Heart right ventricle (tissue), 16 donors: Measurements from ENCODE around the gene CDCA8. TPM values are rescaled to one million over a fixed set of nuclear protein-coding genes. Genes with fewer than 3 reads are reported as not detected.
A peak's percentile ranks its signal among the peaks of the same experiment; 100 is the strongest.
"Not testable (repeated sequence)": the region's sequence is repeated elsewhere in the genome, so short reads cannot be mapped to it uniquely, and the experiment has no call there.

ENCODE experiments used
- ATAC-seq, 8 donors: fragments of 200-7000 bp; cut with Tn5 transposase; one replicate each; pipeline ENCODE4 v1.9.1; 2020; ENCODE audit warnings: mild to moderate bottlenecking in 8 of 8, moderate library complexity in 8 of 8, moderate number of reproducible peaks in 1 of 8
- DNase-seq, 2 donors: peaks; one replicate each; pipeline ENCODE4 v3.0.0-alpha.2; 2020
- H3K27ac ChIP-seq, 10 donors: fragments of 200-600 bp; sonication (generic) in 2 of 10; one replicate each; pipeline versions ENCODE4 v1.5.0 to v1.8.0; 2020 to 2022; ENCODE audit warnings: mild to moderate bottlenecking in 3 of 10
- H3K27me3 ChIP-seq, 7 donors: fragments of 200-600 bp; one replicate each; pipeline ENCODE4 v1.8.0; 2021 to 2022; ENCODE audit warnings: mild to moderate bottlenecking in 2 of 7
- H3K36me3 ChIP-seq, 9 donors: fragments of 200-600 bp; sonication (generic) in 1 of 9; one replicate each; pipeline versions ENCODE4 v1.5.0 to v1.8.0; 2020 to 2022; ENCODE audit warnings: mild to moderate bottlenecking in 2 of 9
- H3K4me1 ChIP-seq, 9 donors: fragments of 200-600 bp; sonication (generic) in 1 of 9; one replicate each; pipeline versions ENCODE4 v1.5.0 to v1.8.0; 2020 to 2022; ENCODE audit warnings: mild to moderate bottlenecking in 4 of 9
- H3K4me3 ChIP-seq, 10 donors: fragments of 200-600 bp; sonication (generic) in 2 of 10; one replicate each; pipeline versions ENCODE4 v1.5.0 to v1.8.0; 2020 to 2022; ENCODE audit warnings: mild to moderate bottlenecking in 7 of 10, moderate library complexity in 2 of 10
- H3K9me3 ChIP-seq, 11 donors: fragments of 200-600 bp in 10 of 11; sonication (generic) in 2 of 11; one replicate each; pipeline versions ENCODE4 v1.5.0 to v1.8.0; 2013 to 2022; ENCODE audit warnings: mild to moderate bottlenecking in 2 of 11, control low read depth in 1 of 11, moderate library complexity in 1 of 11
- WGBS, 2 donors: extraction: QIAGEN DNeasy Blood & Tissue Kit; methylation state at CpG; one replicate each; pipeline ENCODE4 v1.1.7; 2013; ENCODE audit warnings: inconsistent platforms in 1 of 2; 5-methylcytosine and 5-hydroxymethylcytosine counted together
- intact Hi-C, 10 donors: fragments of 100-400 bp; cut with DNase I; formaldehyde crosslinking; loops; one replicate each; pipeline versions ENCODE4 v1.11.1 to v1.14.2; 2022
- polyA plus RNA-seq, 2 donors: library from polyadenylated mRNA; stranded (reverse); fragments of 200-250 nt; gene quantifications; one replicate each; pipeline ENCODE4 v1.2.3, GENCODE V29; 2013
- total RNA-seq, 10 donors: library from RNA; stranded (reverse); fragmentation: NEBNext Ultra II Directional in 3 of 10; extraction: Animal tissue kit (Norgen Biotek cat#: 25700) in 3 of 10; gene quantifications; one replicate each; pipeline versions ENCODE4 v1.2.1 to v1.2.4, GENCODE V29; 2021 to 2023
- TF ChIP-seq, protein P1 (sequence below), 9 donors: fragments of 200-600 bp; sonication (generic) in 2 of 9; IDR thresholded peaks; one replicate each; pipeline versions ENCODE4 v1.5.0 to v1.8.0; 2021 to 2022; ENCODE audit warnings: antibody characterized with exemption in 9 of 9, mild to moderate bottlenecking in 5 of 9, moderate library complexity in 1 of 9
- donor health status: Arrhythmogenic right ventricular cardiomyopathy.
- donor health status: ischemic (EF 13 %, LVEDD 7.1; RV severe dilation, severe dysfunction).
- donor health status: healthy with polysubstance abuse.
- donor health status: DM: no; HTN: yes; CAD: no.
- donor health status: DM: no; HTN: no; CAD: no.
- donor health status: ischemic (EF 25% LVEDD 6.9; RV normal size, moderate dysfunction).
- donor health status: ischemic (EF 25% LVEDD 5.7; RV mildly dilated, moderate dysfunction).
- donor health status: healthy.
- donor health status: DM: yes; HTN: yes; CAD: no.
- donor health status: Ischemic cardiomyopathy.
- donor health status: ischemic (EF 35%, LVEDD 5.7; RV mildly dilated, moderate dysfunction).
- donor health status: nonischemic (EF 11% LVEDD 7.7; RV severe dilation, severe dysfunction).
- donor health status: DM: yes; HTN: yes; CAD: no.
- donor health status: PGD.
- donor health status: ischemic (EF 29% LVEDD 5.4; RV normal size, mild dysfunction).
- donor health status: nonischemic (EF 23%, LVEDD 6.1; RV moderate dilation, normal function).

The CDCA8 gene
- total and polyA plus RNA-seq, 12 donors: 0.09 to 2.9 (median 0.41) TPM; not detected in 1

DNA sequence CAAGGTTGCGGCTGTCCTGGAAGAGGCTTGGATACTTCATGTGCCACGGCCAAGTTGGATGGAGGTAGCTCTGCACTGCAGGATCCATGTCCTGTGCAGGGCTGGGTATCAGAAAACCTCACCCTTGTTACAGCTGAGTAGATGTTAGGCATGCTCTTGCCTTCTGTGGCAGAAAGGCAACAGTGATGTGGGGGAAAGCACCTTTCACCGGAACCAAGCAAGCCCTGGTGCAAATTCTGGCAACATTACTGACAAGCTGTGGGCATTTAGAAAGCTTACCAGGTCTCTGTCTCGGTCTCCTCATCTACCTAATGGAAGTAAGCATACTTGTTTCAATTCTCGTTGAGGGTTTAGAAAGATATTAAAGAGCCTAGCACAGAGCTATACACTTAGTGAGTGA is 14.5 kb upstream of the CDCA8 start:
- no peak overlapping the region for H3K27ac ChIP-seq
- H3K4me3 ChIP-seq: no peak overlapping the region
- H3K4me1 ChIP-seq: peaks cover 0 to 3% (median 0%) of the 10 kb centered on the region in 9 donors
- ATAC-seq (no peak), DNase-seq (no peak)
- H3K36me3 ChIP-seq: peaks cover 0 to 25% (median 3%) of the 10 kb centered on the region in 9 donors
- H3K9me3 ChIP-seq: no peaks in the 10 kb centered on the region
- 80 to 87% methylated on average over 5 of the region's 5 CpGs for WGBS, 2 donors
- peaks cover 0 to 14% (median 10%) of the 10 kb centered on the region in 7 donors for H3K27me3 ChIP-seq
- intact Hi-C loops: no loop called here
- TF ChIP-seq, protein P1, sequence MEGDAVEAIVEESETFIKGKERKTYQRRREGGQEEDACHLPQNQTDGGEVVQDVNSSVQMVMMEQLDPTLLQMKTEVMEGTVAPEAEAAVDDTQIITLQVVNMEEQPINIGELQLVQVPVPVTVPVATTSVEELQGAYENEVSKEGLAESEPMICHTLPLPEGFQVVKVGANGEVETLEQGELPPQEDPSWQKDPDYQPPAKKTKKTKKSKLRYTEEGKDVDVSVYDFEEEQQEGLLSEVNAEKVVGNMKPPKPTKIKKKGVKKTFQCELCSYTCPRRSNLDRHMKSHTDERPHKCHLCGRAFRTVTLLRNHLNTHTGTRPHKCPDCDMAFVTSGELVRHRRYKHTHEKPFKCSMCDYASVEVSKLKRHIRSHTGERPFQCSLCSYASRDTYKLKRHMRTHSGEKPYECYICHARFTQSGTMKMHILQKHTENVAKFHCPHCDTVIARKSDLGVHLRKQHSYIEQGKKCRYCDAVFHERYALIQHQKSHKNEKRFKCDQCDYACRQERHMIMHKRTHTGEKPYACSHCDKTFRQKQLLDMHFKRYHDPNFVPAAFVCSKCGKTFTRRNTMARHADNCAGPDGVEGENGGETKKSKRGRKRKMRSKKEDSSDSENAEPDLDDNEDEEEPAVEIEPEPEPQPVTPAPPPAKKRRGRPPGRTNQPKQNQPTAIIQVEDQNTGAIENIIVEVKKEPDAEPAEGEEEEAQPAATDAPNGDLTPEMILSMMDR (IDR thresholded peaks at IDR 0.05): no peak

DNA sequence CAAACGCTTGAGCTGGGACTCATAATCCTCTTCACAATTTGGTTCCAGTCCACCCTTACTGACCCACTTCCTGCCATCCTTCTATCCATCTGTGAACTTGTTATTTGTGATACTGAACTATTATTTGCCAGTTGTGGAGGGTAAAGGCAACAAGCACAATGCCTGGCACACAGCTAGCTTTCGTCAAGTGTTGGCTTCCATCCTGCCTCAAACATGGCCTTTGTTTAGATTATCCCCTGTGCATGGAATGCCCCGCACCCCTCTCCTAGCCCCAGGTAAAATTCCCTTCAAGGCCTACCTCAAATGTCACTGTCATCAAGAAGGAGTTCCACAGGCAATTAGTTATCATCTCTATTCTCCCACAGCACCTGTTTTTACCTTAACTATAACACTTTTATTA is 11.4 kb upstream of the CDCA8 start:
- intact Hi-C loops: loop anchor here in 9 of 10 donors (2.0 to 10.0 kb wide), 8 partner anchors 74 to 229 kb away; partner anchors contain the start of gene GNL2 (in 1 of the 9)
- peaks cover 0 to 3% (median 0%) of the 10 kb centered on the region in 9 donors for H3K4me1 ChIP-seq
- no peaks in the 10 kb centered on the region for H3K27me3 ChIP-seq
- H3K4me3 ChIP-seq: no peak overlapping the region
- peaks cover 0 to 56% (median 23%) of the 10 kb centered on the region in 9 donors for H3K36me3 ChIP-seq
- ATAC-seq (no peak), DNase-seq (no peak)
- WGBS, 2 donors: 89% methylated on average over 3 of the region's 3 CpGs
- TF ChIP-seq, protein P1 (IDR thresholded peaks at IDR 0.05): no peak
- H3K27ac ChIP-seq: no peak overlapping the region
- H3K9me3 ChIP-seq: no peaks in the 10 kb centered on the region

DNA sequence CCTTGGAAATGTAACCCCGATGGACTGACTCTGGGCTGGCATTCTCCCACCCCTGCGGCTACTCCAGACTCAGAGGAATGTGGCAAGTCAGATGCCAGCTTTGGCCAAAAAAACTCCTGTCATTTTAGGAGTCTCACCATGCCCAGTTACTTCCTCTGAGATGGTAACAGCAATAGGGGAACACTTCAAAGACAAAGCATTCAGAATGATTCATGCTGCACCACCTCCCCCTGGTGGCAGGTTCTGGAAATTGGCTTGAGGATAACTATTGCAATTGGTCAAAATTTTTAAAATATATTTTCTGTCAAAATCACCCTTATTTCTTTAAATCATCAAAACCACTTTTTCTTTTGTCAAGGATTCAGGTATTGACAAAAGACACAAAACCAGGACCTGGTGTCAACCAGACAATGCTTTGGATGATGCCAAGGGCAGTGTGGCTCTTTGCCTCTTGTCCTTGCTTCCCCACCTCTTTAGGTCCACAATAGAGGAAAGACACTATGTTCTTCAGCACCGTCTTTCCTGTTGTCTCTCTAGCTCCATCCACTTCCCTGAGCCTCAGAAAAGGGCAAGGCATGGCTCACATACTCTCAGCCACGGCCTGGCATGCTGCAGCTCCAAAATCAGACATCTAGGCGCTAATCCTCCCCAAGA is 9.9 kb upstream of the CDCA8 start:
- 72 to 76% methylated on average over 5 of the region's 5 CpGs for WGBS, 2 donors
- Histone ChIP-seq H3K4me3 (no peak overlapping the region), H3K27ac (no peak overlapping the region), H3K9me3 (no peaks in the 10 kb centered on the region), H3K36me3 (peaks cover 0 to 70% (median 30%) of the 10 kb centered on the region in 9 donors), H3K4me1 (peaks cover 0 to 3% (median 0%) of the 10 kb centered on the region in 9 donors), H3K27me3 (no peaks in the 10 kb centered on the region)
- TF ChIP-seq, protein P1 (IDR thresholded peaks at IDR 0.05): peak; percentile 74 to 90 (median 87)
- peak; percentile 46 to 71 for DNase-seq
- peak in 5 of 8 donors; percentile 56 to 78 (median 64) for ATAC-seq
- intact Hi-C loops: loop anchor here (2.0 to 10.0 kb wide), 8 partner anchors 75 to 230 kb away; partner anchors contain the start of gene GNL2 (in 1 of the 10)

DNA sequence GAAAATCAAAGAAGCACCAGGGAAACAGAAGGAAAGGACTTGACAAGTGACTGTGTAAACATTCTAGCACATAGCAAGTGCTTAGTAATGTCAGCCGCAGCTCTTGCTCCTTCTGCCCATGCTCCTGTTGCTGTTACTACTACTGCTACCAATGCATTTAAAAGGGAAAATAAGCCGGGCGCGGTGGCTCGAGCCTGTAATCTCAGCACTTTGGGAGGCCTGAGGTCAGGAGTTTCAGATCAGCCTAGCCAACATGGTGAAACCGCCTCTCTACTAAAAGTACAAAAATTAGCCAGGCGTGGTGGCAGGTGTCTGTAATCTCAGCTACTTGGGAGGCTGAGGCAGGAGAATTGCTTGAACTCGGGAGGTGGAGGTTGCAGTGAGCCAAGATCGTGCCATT is 8.1 kb upstream of the CDCA8 start:
- ATAC-seq, H3K4me3 ChIP-seq, H3K27me3 ChIP-seq, H3K9me3 ChIP-seq, DNase-seq, H3K27ac ChIP-seq: not testable (repeated sequence)
- Histone ChIP-seq H3K4me1 (peaks cover 2 to 11% (median 7%) of the 10 kb centered on the region in 9 donors), H3K36me3 (peaks cover 0 to 81% (median 30%) of the 10 kb centered on the region in 9 donors)
- WGBS, 2 donors: 92 to 96% methylated on average over 9 of the region's 9 CpGs
- intact Hi-C loops: loop anchor here in 9 of 10 donors (5.0 to 10.0 kb wide), 6 partner anchors 77 to 232 kb away; partner anchors contain the start of gene GNL2 (in 1 of the 9)
